CD4-positive, alpha-beta T cell treated with Interleukin-4 for 1 hour (primary cell): ENCODE data around the gene KRAS.

ENCODE experiments used
- DNase-seq, 2 donors: peaks; one replicate each; pipeline ENCODE4 v3.0.0-alpha.2; 2020 to 2022

The KRAS gene

GRCh38 chr12:25254271-25254880, 3.6 kb upstream of the KRAS start:
- no peak for DNase-seq

- DNase-seq: no peak
Observed at GRCh38 chr12:25253371-25254068, 2.8 kb upstream of the KRAS start.

DNA sequence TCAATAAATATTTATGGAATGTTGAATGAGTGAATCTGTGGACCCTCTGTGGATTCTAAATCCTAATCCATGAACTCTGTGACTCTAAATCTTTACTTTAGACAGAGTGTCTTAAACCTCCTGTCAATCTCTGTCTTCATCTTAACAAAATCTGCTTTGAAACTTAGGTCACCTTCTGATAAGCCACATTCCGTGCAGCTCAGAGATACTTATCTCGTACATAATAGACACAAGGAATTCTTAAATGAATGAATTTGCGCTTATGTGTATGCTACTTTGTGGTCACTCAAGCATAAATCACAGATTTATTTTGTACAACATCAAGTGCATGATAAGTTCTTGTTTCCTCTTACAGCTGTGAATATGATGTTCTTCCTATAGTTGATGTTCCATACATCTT, 2.2 kb upstream of the KRAS start:
- no peak for DNase-seq

GRCh38 chr12:25251769-25252168, 1.0 kb upstream of the KRAS start:
- no peak for DNase-seq

GRCh38 chr12:25249931-25250738, 594 bp downstream of the KRAS start:
- peak; percentile 52 to 59 for DNase-seq

DNA sequence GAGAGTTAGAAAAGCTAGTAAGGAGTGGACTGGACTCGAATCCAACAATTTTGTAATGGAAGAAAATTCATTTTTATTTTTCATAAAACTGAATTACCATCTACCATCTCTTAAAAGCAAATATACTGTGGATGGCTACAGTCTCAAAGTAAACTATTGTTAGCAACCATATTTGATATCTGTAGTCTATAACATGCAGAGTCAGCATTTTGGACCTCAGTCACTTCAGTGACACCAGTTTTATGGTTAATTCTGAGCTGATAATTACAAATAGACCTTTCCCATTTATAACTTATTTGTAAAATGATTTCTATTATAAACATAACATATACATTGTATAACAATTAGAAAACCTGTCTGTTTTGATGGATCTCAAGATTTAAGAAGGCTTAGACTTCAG, 2.0 kb downstream of the KRAS start:
- no peak for DNase-seq

DNA sequence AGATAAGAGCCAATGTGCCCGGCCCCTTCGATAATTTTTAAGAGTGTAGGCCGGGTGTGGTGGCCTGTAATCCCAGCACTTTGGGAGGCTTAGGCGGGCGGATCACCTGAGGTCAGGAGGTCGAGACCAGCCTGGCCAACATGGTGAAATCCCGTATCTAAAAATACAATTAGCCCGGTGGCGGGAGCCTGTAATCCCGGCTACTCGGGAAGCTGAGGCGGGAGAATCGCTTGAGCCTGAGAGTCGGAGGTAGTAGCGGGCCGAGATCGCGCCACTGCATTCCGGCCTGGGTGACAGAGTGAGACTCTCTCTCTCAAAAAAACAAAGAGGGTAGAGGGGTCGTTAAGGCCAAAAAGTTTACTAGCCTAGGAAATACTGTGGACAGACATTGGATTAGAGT, 2.6 kb downstream of the KRAS start:
- DNase-seq: no peak

GRCh38 chr12:25245491-25245890, 5.2 kb downstream of the KRAS start:
- no peak for DNase-seq

DNA sequence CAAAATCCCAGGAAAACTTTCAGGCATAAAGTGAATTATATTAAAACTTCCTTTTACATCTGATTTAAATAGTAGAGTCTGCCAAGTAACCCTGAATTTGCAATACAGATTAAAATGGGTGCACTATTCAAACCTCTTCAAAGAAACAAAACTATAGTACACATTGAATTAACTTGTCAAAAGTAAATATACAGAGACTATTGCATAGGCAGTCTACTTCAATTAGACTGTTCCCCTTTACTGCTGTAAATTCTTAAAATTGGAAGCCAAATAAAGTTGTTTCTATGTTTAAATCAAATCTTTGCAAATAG, 7.1 kb downstream of the KRAS start:
- no peak for DNase-seq

DNA sequence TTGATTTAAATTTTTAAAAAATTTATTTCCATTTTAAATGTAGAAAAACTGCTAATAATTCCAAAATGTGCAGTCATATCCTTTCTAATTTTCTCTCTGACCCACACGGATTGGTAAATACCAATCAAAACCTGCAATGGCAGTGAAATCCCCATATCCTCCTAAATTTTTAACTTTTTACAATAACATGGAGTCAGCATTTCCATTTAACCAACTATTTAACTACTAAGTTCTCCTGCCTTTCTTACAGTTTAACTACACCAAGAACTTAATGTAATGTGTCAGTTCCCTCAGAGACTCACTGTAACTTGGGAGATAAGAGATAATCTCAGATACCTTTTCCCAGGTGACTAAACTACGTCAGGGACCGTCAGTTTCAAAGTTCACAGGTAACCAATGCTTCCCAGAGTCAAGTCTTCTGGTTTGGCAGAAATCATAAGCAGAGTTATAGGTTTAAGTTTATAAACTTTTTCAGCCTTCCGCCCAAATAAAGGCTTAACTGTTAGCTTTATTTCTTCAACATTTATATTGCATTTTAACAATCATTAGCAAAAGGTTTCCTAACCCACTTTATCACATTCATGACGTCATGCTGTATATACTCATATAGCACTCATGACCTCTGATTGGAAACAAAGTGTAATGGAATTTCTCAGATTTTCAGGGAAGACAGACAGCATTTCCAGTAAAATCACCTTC, 7.6 kb downstream of the KRAS start:
- no peak for DNase-seq

DNA sequence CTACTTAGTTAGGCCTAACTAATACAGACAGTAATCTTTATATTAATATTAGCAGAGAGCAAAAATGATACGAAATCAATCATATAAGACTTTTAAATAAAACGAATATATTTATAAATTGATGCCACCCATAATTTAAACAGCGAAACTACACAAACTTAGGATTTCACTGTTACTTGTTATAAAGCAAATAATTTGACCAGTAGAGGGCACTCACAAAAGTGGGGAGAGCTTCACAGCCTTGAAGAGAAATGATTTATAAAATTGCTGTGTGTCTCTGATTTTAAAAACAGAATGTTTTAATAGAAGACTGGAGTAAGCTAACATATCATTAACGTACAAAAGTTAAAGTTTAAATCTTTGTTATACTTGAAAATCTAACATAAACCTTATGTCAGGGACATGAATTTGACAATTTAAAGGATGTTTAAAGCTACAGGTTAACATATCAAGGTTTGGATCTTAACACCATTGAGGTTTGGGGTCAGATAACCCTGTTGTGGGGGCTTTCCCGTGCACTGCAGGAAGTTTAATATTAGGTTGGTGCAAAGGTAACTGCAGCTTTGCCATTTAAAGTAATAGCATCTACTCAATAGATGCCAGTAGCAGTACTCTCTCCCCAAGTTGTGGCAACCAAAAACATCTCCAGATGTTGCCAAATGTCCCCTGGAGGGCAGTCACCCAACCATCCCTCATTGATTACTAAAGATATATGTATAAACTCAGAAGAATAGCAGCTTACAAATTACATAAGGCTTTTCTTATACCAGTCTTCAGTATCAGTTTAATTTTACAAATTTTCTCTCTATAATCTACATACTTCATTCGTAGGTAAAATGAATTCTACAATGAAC, 9.3 kb downstream of the KRAS start:
- peak; percentile 49 to 77 for DNase-seq

DNA sequence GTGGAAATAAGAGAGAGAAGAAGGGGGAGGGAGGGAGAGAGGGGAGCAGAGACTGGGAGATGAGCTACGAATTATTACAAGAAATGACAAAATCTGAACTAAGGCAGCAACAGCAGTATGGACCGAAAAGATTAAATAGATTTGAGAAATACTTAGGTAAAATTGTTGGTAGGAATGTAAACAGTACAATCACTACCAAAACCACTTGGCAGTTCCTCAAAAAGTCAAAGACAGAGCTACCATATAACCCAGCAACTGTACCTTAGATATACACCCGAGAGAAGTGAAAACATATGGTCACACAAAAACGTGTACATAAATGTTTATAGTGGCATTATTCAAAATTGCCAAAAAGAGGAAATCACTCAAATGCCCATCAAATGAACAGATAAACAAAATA, 14.1 kb downstream of the KRAS start:
- DNase-seq: no peak

- no peak for DNase-seq
Observed at GRCh38 chr12:25236190-25236589, 14.5 kb downstream of the KRAS start.

GRCh38 chr12:25213338-25213737, 37.4 kb downstream of the KRAS start:
- DNase-seq: no peak

DNA sequence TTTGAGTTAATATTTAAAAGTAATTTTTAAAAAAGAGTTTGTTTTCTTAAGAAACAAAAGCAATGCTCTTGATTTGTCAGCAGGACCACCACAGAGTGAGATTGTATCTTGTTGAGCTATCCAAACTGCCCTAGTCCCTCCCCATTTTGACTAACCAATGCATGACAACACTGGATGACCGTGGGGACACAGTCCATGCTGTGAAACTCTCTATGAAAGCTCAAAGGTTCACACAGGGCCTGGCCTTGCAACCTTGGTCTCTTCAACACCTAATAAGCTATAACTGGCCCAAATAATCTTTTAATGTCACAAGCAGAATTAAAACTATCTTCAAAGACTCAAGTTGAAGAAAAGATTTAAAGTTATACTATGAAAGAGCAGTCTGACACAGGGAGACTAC, 42.2 kb downstream of the KRAS start:
- DNase-seq: no peak

DNA sequence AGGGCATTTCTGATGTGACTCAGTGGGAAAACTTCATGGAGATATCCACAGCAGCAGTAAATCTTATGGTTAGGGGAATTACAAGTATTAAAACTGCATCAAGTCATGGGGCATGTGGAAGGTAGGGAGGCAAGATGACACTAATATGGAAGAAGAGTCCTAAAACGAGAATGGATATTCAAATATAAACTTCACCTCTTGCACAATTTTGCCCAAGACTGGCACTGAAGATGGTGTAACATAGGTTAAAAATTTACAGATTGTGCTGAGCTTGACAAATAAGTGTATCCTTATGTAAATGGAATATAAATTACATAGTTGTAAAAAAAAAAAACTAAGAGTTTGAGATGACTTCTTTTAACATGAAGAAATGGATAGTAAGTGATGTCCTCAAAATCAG, 42.9 kb downstream of the KRAS start:
- DNase-seq: no peak

- no peak for DNase-seq
Observed at GRCh38 chr12:25207411-25207810, 43.3 kb downstream of the KRAS start.

GRCh38 chr12:25202137-25202536, 48.6 kb downstream of the KRAS start:
- no peak for DNase-seq

- DNase-seq: no peak
Observed at GRCh38 chr12:25200703-25201102, 50.0 kb downstream of the KRAS start.

- DNase-seq: no peak
Observed at GRCh38 chr12:25197608-25198007, 53.1 kb downstream of the KRAS start.

- peak; percentile 97 to 98 for DNase-seq
Observed at GRCh38 chr12:25195056-25195971, 55.4 kb downstream of the KRAS start, which contains the start of the genes DNAI7 and ETFRF1. TSS of gene DNAI7 (minus strand) at chr12:25195160. CDS start at chr12:25195078, 82 bp downstream. TSS of gene ETFRF1 (plus strand) at chr12:25195237. CDS start at chr12:25203957, 8,720 bp downstream.
